Caco-2 (cell line): ENCODE measurements around the gene POMT1. TPM values are rescaled to one million over a fixed set of nuclear protein-coding genes. Genes with fewer than 3 reads are reported as not detected.

Experiments used
- BruUV-seq: library from RNA; stranded (reverse); fragments of 400-500 nt; replicated peaks from 2 replicates; lab custom pipeline; 2021; lab: Mats Ljungman, UMichigan
- CTCF ChIA-PET: fragments of 300-600 bp; sonication (Branson Sonifier 250); formaldehyde crosslinking; loops from one replicate; lab custom pipeline; 2022; ENCODE audit warnings: antibody characterized with exemption; lab: Charles Lee
- POLR2A ChIA-PET: fragments of 300-600 bp; sonication (Branson Sonifier 250); formaldehyde crosslinking; loops from one replicate; lab custom pipeline; 2022; ENCODE audit warnings: antibody characterized with exemption; lab: Charles Lee
- DNase-seq, 2 experiments: peaks; one replicate each; pipeline versions ENCODE4 v3.0.0 to v3.0.0-alpha.2; 2020 to 2022
- H3K27me3 ChIP-seq: replicated peaks from 2 replicates; pipeline ENCODE4 v1.6.0; 2011; ENCODE audit warnings: low read length; ENCODE audit not compliant: control insufficient read depth, insufficient read depth
- H3K36me3 ChIP-seq: 2 replicates; pipeline ENCODE4 v1.5.1; 2011; ENCODE audit warnings: low read length; ENCODE audit not compliant: control insufficient read depth, insufficient read depth
- H3K4me1 ChIP-seq: fragments of 250-450 bp; sonication (Bioruptor Pico); 2 replicates; pipeline ENCODE4 v1.5.1; 2020; ENCODE audit warnings: mild to moderate bottlenecking
- H3K4me3 ChIP-seq: 2 replicates; pipeline ENCODE4 v1.5.1; 2011; ENCODE audit warnings: low read depth, mild to moderate bottlenecking, control low read depth, low read length
- H3K9me3 ChIP-seq: fragments of 250-450 bp; sonication (Bioruptor Pico); 2 replicates; pipeline ENCODE4 v1.5.1; 2020; ENCODE audit warnings: mild to moderate bottlenecking, moderate library complexity
- H3K27ac Mint-ChIP-seq: one replicate; pipeline ENCODE4 v1.8.0; 2022; ENCODE audit warnings: mixed read lengths; ENCODE audit not compliant: unreplicated experiment
- H3K27me3 Mint-ChIP-seq: one replicate; pipeline ENCODE4 v1.8.0; 2022; ENCODE audit warnings: mixed read lengths; ENCODE audit not compliant: insufficient read depth, unreplicated experiment
- H3K36me3 Mint-ChIP-seq: one replicate; pipeline ENCODE4 v1.8.0; 2022; ENCODE audit warnings: mild to moderate bottlenecking, mixed read lengths; ENCODE audit not compliant: insufficient read depth, unreplicated experiment
- H3K4me1 Mint-ChIP-seq: one replicate; pipeline ENCODE4 v1.8.0; 2022; ENCODE audit warnings: low read depth, mixed read lengths; ENCODE audit not compliant: unreplicated experiment
- H3K4me3 Mint-ChIP-seq: one replicate; pipeline ENCODE4 v1.8.0; 2022; ENCODE audit warnings: mild to moderate bottlenecking, moderate library complexity, mixed read lengths; ENCODE audit not compliant: unreplicated experiment
- H3K9me3 Mint-ChIP-seq: one replicate; pipeline ENCODE4 v1.8.0; 2022; ENCODE audit warnings: mixed read lengths; ENCODE audit not compliant: unreplicated experiment
- intact Hi-C: fragments of 100-400 bp; cut with micrococcal nuclease; formaldehyde crosslinking; loops from one replicate; pipeline ENCODE4 v1.10.0; 2022; ENCODE audit not compliant: unreplicated experiment
- total RNA-seq: library from RNA; stranded (reverse); gene quantifications from 2 replicates; pipeline ENCODE4 v1.2.3, GENCODE V29; 2022
- TF ChIP-seq, protein P1 (sequence below), 2 experiments: fragments of 200-600 bp in 1 of 2; IDR thresholded peaks; 1 replicate in 1 of 2; 2 replicates in 1 of 2; pipeline versions ENCODE4 v1.5.1 to v1.8.0; 2011 to 2022; ENCODE audit warnings: antibody characterized with exemption in 1 of 2, control low read depth in 1 of 2, inconsistent platforms in 1 of 2, low read depth in 1 of 2, low read length in 1 of 2, mild to moderate bottlenecking in 1 of 2, moderate library complexity in 1 of 2; ENCODE audit not compliant: insufficient read depth in 1 of 2, severe bottlenecking in 1 of 2, unreplicated experiment in 1 of 2

POMT1 gene
- total RNA-seq, 1 experiment from 2014 or later = 44.2 TPM

DNA sequence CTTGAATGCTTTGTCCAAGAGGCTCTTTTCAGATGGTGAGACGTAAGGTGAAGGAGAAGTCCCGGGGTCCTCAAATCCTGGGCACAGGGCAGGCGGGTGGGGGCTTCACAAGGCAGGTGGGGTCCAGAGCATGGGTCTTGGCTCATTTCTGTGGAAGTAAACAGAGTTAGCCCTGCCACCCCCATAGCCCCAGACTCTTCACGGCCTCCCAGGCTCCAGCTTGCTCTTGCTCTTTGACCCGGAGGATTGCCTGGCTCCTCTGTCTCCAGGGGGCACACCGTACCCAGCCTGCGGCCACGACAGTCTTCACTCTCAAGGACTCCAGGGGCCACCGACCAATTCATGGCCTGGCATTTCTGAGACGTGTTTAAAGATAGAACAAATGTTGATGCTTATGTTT lies 28.8 kb upstream of the POMT1 start:
- Histone ChIP-seq H3K36me3 (peaks cover 10% of the 10 kb centered on the region), H3K9me3 (no peaks in the 10 kb centered on the region), H3K4me1 (peaks cover 6% of the 10 kb centered on the region), H3K27me3 (no peaks in the 10 kb centered on the region), H3K4me3 (no peak overlapping the region)
- POLR2A ChIA-PET = no interaction called here
- H3K27ac Mint-ChIP-seq = peak overlapping the region; percentile 39
- peak in 1 of 2 experiments; percentile 14 for DNase-seq
- H3K27me3 Mint-ChIP-seq = no peaks in the 10 kb centered on the region
- intact Hi-C loops = loop anchor here (10.0 kb wide), 1 partner anchor 99 kb away; no protein-coding TSS in a partner anchor
- CTCF ChIA-PET = interaction anchor here (0.9 kb wide), 1 partner anchor 48 kb away, joined by 7 read pairs; no protein-coding TSS in a partner anchor
- no TSS peak for BruUV-seq
- no peaks in the 10 kb centered on the region for H3K9me3 Mint-ChIP-seq
- no peak overlapping the region for H3K4me3 Mint-ChIP-seq
- no peaks in the 10 kb centered on the region for H3K4me1 Mint-ChIP-seq
- peaks cover 97% of the 10 kb centered on the region for H3K36me3 Mint-ChIP-seq
- TF ChIP-seq, protein P1, sequence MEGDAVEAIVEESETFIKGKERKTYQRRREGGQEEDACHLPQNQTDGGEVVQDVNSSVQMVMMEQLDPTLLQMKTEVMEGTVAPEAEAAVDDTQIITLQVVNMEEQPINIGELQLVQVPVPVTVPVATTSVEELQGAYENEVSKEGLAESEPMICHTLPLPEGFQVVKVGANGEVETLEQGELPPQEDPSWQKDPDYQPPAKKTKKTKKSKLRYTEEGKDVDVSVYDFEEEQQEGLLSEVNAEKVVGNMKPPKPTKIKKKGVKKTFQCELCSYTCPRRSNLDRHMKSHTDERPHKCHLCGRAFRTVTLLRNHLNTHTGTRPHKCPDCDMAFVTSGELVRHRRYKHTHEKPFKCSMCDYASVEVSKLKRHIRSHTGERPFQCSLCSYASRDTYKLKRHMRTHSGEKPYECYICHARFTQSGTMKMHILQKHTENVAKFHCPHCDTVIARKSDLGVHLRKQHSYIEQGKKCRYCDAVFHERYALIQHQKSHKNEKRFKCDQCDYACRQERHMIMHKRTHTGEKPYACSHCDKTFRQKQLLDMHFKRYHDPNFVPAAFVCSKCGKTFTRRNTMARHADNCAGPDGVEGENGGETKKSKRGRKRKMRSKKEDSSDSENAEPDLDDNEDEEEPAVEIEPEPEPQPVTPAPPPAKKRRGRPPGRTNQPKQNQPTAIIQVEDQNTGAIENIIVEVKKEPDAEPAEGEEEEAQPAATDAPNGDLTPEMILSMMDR (IDR thresholded peaks at IDR 0.05; ENCODE audit: insufficient read depth in 1 of 2, low read depth in 1 of 2, low read length in 1 of 2, severe bottlenecking in 1 of 2, unreplicated experiment in 1 of 2) = no peak

DNA sequence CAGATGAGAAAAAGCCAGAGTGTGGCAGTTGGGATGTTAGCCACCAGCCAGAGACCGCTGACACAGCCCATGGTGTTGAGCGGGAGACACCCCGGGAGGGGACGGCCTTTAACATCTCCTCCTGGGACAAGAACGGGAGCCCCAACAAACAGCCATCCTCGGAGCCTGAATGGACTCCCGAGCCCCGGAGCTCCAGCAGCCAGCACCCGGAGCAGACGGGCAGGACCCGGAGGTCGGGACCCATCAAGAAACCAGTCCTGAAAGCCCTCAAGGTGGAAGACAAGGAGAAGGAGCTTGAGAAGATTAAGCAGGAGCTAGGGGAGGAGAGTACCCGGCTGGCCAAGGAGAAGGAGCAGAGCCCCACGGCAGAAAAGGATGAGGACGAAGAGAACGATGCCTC lies 28.0 kb upstream of the POMT1 start:
- Histone ChIP-seq H3K27me3 (no peaks in the 10 kb centered on the region), H3K36me3 (peaks cover 12% of the 10 kb centered on the region), H3K9me3 (no peaks in the 10 kb centered on the region), H3K4me1 (peaks cover 6% of the 10 kb centered on the region), H3K4me3 (no peak overlapping the region)
- intact Hi-C loops = loop anchor here (10.0 kb wide), 1 partner anchor 100 kb away; no protein-coding TSS in a partner anchor
- peaks cover 97% of the 10 kb centered on the region for H3K36me3 Mint-ChIP-seq
- POLR2A ChIA-PET = no interaction called here
- BruUV-seq = no TSS peak
- TF ChIP-seq, protein P1 (IDR thresholded peaks at IDR 0.05; ENCODE audit: insufficient read depth in 1 of 2, low read depth in 1 of 2, low read length in 1 of 2, severe bottlenecking in 1 of 2, unreplicated experiment in 1 of 2) = no peak
- CTCF ChIA-PET = no interaction called here
- H3K27me3 Mint-ChIP-seq = no peaks in the 10 kb centered on the region
- no peaks in the 10 kb centered on the region for H3K4me1 Mint-ChIP-seq
- no peaks in the 10 kb centered on the region for H3K9me3 Mint-ChIP-seq
- DNase-seq = peak in 1 of 2 experiments; percentile 22
- peak overlapping the region; percentile 12 for H3K4me3 Mint-ChIP-seq
- peak overlapping the region; percentile 65 for H3K27ac Mint-ChIP-seq

DNA sequence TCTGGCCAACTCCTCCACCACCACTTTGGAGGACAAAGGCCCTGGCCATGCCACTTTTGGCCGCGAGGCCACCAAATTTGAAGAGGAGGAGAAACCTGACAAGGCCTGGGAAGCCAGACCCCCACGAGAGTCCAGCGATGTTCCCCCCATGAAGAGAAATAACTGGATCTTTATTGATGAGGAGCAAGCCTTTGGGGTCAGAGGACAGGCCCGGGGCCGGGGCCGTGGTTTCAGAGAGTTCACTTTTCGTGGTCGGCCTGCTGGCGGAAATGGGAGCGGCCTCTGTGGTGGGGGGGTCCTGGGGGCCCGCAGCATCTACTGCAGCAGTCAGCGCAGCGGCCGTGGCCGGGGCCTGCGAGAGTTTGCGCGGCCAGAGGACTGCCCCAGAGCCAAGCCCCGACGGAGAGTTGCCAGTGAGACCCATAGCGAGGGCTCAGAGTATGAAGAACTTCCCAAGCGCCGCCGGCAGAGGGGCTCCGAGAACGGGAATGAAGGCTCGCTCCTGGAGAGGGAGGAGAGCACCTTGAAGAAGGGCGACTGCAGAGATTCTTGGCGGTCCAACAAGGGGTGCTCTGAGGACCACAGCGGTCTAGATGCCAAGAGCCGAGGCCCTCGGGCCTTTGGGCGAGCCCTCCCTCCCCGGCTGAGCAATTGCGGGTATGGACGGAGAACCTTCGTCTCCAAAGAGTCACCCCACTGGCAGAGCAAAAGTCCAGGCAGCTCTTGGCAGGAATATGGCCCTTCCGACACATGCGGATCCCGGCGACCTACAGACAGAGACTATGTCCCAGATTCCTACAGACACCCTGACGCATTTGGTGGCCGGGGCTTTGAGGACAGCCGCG lies 27.4 kb upstream of the POMT1 start:
- Histone ChIP-seq H3K36me3 (peaks cover 14% of the 10 kb centered on the region), H3K4me3 (no peak overlapping the region), H3K9me3 (no peaks in the 10 kb centered on the region), H3K27me3 (no peaks in the 10 kb centered on the region), H3K4me1 (peaks cover 6% of the 10 kb centered on the region)
- CTCF ChIA-PET = no interaction called here
- H3K9me3 Mint-ChIP-seq = no peaks in the 10 kb centered on the region
- POLR2A ChIA-PET = no interaction called here
- intact Hi-C loops = loop anchor here (10.0 kb wide), 1 partner anchor 101 kb away; no protein-coding TSS in a partner anchor
- DNase-seq = peak in 1 of 2 experiments; percentile 22
- H3K36me3 Mint-ChIP-seq = peaks cover 97% of the 10 kb centered on the region
- H3K4me3 Mint-ChIP-seq = peak overlapping the region; percentile 12
- no peaks in the 10 kb centered on the region for H3K4me1 Mint-ChIP-seq
- TF ChIP-seq, protein P1 (IDR thresholded peaks at IDR 0.05; ENCODE audit: insufficient read depth in 1 of 2, low read depth in 1 of 2, low read length in 1 of 2, severe bottlenecking in 1 of 2, unreplicated experiment in 1 of 2) = no peak
- peak overlapping the region; percentile 65 for H3K27ac Mint-ChIP-seq
- TSS peak; percentile 36 for BruUV-seq
- H3K27me3 Mint-ChIP-seq = no peaks in the 10 kb centered on the region
